ENCODE data around the gene LIN54. TPM values are rescaled to one million over a fixed set of nuclear protein-coding genes. Genes with fewer than 3 reads are reported as not detected.
"Not testable (repeated sequence)": the region's sequence is repeated elsewhere in the genome, so short reads cannot be mapped to it uniquely, and the experiment has no call there.

The LIN54 gene
- total and polyA plus RNA-seq, 3 donors from 2014 or later: 13.2 to 14.6 (median 14.5) TPM

- Histone ChIP-seq H3K4me1 (peaks cover 17% of the 10 kb centered on the region), H3K27me3 (no peaks in the 10 kb centered on the region), H3K36me3 (ENCODE audit: low read depth, missing control alignments) (no peaks in the 10 kb centered on the region), H3K9me3 (no peaks in the 10 kb centered on the region), H3K4me3 (peak overlapping the region; percentile 80 to 83), H3K27ac (peak overlapping the region; percentile 88 to 91)
- intact Hi-C loops (cut with DNase I; ENCODE audit: low total_unique reads): no loop called here
- TF ChIP-seq CTCF (IDR thresholded peaks at IDR 0.05) (no peak), POLR2A (IDR thresholded peaks at IDR 0.05) (no peak)
- peak; percentile 49 for DNase-seq
- WGBS, 2 donors: 1 to 2% methylated on average over 12 to 20 of the region's 43 CpGs
Observed at GRCh38 chr4:83012200-83012686, 1.6 kb upstream of the LIN54 start.

- Histone ChIP-seq H3K4me3 (peak overlapping the region; percentile 80 to 83), H3K27me3 (no peaks in the 10 kb centered on the region), H3K9me3 (no peaks in the 10 kb centered on the region), H3K27ac (peak overlapping the region; percentile 88 to 91), H3K36me3 (ENCODE audit: low read depth, missing control alignments) (no peaks in the 10 kb centered on the region), H3K4me1 (peaks cover 17% of the 10 kb centered on the region)
- WGBS, 2 donors: 4 to 5% methylated on average over 5 of the region's 5 CpGs
- intact Hi-C loops (cut with DNase I; ENCODE audit: low total_unique reads): no loop called here
- TF ChIP-seq CTCF (IDR thresholded peaks at IDR 0.05) (no peak), POLR2A (IDR thresholded peaks at IDR 0.05) (no peak)
- DNase-seq: no peak
Observed at GRCh38 chr4:83011689-83012199, 1.1 kb upstream of the LIN54 start.

GRCh38 chr4:83010111-83010521 lies 507 bp downstream of the LIN54 start:
- Histone ChIP-seq H3K27me3 (no peaks in the 10 kb centered on the region), H3K4me1 (peaks cover 17% of the 10 kb centered on the region), H3K4me3 (peak overlapping the region; percentile 51 to 90), H3K27ac (peak overlapping the region; percentile 68 to 78), H3K9me3 (no peaks in the 10 kb centered on the region), H3K36me3 (ENCODE audit: low read depth, missing control alignments) (no peaks in the 10 kb centered on the region)
- DNase-seq: no peak
- intact Hi-C loops (cut with DNase I; ENCODE audit: low total_unique reads): no loop called here
- WGBS, 2 donors: 0% methylated on average over 11 to 14 of the region's 14 CpGs
- TF ChIP-seq POLR2A (IDR thresholded peaks at IDR 0.05) (no peak), CTCF (IDR thresholded peaks at IDR 0.05) (no peak)

GRCh38 chr4:83009529-83009928 lies 1.1 kb downstream of the LIN54 start:
- no peaks in the 10 kb centered on the region for H3K36me3 ChIP-seq (ENCODE audit: low read depth, missing control alignments)
- no peaks in the 10 kb centered on the region for H3K27me3 ChIP-seq
- 51 to 57% methylated on average over 3 of the region's 3 CpGs for WGBS, 2 donors
- peak overlapping the region in 1 of 2 donors; percentile 90 for H3K4me3 ChIP-seq
- no peak overlapping the region for H3K27ac ChIP-seq
- peaks cover 17% of the 10 kb centered on the region for H3K4me1 ChIP-seq
- no peak for DNase-seq
- intact Hi-C loops (cut with DNase I; ENCODE audit: low total_unique reads): no loop called here
- no peaks in the 10 kb centered on the region for H3K9me3 ChIP-seq
- TF ChIP-seq POLR2A (IDR thresholded peaks at IDR 0.05) (no peak), CTCF (IDR thresholded peaks at IDR 0.05) (no peak)

GRCh38 chr4:83003044-83003791 lies 7.4 kb downstream of the LIN54 start:
- intact Hi-C loops (cut with DNase I; ENCODE audit: low total_unique reads); H3K4me1 ChIP-seq; H3K4me3 ChIP-seq; H3K27me3 ChIP-seq; H3K9me3 ChIP-seq; H3K27ac ChIP-seq; DNase-seq; H3K36me3 ChIP-seq (ENCODE audit: low read depth, missing control alignments): not testable (repeated sequence)
- WGBS, 2 donors: 87 to 91% methylated on average over 14 of the region's 14 CpGs

Measured in testis (tissue), 3 donors.